ENCODE results near the gene IFTAP.

DNA sequence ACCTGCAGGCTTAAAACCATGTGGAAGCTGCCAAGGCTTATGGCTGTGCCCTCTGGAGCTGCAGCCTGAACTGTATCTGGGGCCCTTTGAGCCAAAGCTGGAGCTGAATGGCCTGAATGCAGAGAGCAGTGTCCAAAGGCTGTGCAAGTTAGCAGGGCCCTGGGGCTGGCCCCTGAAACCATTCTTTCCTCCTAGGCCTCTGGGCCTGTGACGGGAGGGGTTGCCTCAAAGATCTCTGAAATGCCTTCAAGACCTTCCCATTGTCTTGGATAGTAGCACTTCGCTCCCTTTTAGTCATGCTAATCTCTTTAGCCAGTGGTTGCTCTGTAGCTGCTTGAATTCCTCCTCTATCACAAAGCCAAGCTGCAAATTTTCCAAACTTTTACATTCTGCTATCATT, 12.8 kb upstream of the IFTAP start:
- TF ChIP-seq, protein P1, sequence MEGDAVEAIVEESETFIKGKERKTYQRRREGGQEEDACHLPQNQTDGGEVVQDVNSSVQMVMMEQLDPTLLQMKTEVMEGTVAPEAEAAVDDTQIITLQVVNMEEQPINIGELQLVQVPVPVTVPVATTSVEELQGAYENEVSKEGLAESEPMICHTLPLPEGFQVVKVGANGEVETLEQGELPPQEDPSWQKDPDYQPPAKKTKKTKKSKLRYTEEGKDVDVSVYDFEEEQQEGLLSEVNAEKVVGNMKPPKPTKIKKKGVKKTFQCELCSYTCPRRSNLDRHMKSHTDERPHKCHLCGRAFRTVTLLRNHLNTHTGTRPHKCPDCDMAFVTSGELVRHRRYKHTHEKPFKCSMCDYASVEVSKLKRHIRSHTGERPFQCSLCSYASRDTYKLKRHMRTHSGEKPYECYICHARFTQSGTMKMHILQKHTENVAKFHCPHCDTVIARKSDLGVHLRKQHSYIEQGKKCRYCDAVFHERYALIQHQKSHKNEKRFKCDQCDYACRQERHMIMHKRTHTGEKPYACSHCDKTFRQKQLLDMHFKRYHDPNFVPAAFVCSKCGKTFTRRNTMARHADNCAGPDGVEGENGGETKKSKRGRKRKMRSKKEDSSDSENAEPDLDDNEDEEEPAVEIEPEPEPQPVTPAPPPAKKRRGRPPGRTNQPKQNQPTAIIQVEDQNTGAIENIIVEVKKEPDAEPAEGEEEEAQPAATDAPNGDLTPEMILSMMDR (IDR thresholded peaks at IDR 0.05; ENCODE audit: insufficient read depth, low read depth, low read length) = no peak
- TF ChIP-seq EZH2 (IDR thresholded peaks at IDR 0.05; ENCODE audit: insufficient read depth, low read length) = no peak

Data from astrocyte (in vitro differentiated cells and primary cell).